K562 (cell line): ENCODE data around the gene ATF5. TPM values are rescaled to one million over a fixed set of nuclear protein-coding genes. Genes with fewer than 3 reads are reported as not detected.

Source experiments
- ATAC-seq: fragments of 200-7000 bp; cut with Tn5 transposase; 3 replicates; pipeline ENCODE4 v1.9.1; 2020; ENCODE audit warnings: moderate library complexity
- BruUV-seq: library from RNA; stranded (reverse); fragments of 400-500 nt; replicated peaks from 2 replicates; lab custom pipeline; 2021; lab: Mats Ljungman, UMichigan
- CTCF ChIA-PET: fragments of 300-600 bp; formaldehyde crosslinking; extraction: SDS; loops from one replicate; lab custom pipeline; 2021; ENCODE audit warnings: low intra/inter-chr PET ratio; lab: Yijun Ruan, JAX
- POLR2A ChIA-PET: fragments of 300-600, 350-650 bp; sonication (Branson Sonifier 250); formaldehyde crosslinking; extraction: SDS; loops from one replicate; lab custom pipeline; 2021; ENCODE audit warnings: antibody characterized with exemption, inconsistent platforms; lab: Yijun Ruan, JAX
- DNase-seq, 4 experiments: peaks; one replicate each; pipeline versions ENCODE4 v3.0.0 to v3.0.0-alpha.2; 2011 to 2018; ENCODE audit warnings: low spot score in 3 of 4, mixed read lengths in 3 of 4; ENCODE audit errors: extremely low read depth in 1 of 4
- FAIRE-seq: peaks from 2 replicates; lab custom pipeline; 2011; peaks lifted over from hg19 to GRCh38; lab: Jason Lieb, UNC
- H2AFZ ChIP-seq: 2 replicates; pipeline ENCODE4 v1.6.0; 2011; ENCODE audit warnings: low read depth, low read length, control low read depth, inconsistent platforms
- H3K27ac ChIP-seq: fragments of 200-600 bp; 3 replicates; pipeline ENCODE4 v1.8.0; 2011; ENCODE audit warnings: low read depth, mild to moderate bottlenecking, control low read depth, inconsistent platforms, low read length, moderate library complexity, mixed read lengths; ENCODE audit errors: extremely low read depth
- H3K27me3 ChIP-seq, 2 experiments: fragments of 300-600 bp in 1 of 2; 2 replicates in 1 of 2; 3 replicates in 1 of 2; pipeline versions ENCODE4 v1.6.0 to v1.8.0; 2011; ENCODE audit warnings: inconsistent platforms in 2 of 2, low read length in 2 of 2, mild to moderate bottlenecking in 1 of 2, mixed read lengths in 1 of 2, moderate library complexity in 1 of 2; ENCODE audit not compliant: control insufficient read depth in 2 of 2, insufficient read depth in 2 of 2
- H3K36me3 ChIP-seq: fragments of 300-600 bp; 3 replicates; pipeline ENCODE4 v1.8.0; 2011; ENCODE audit warnings: mild to moderate bottlenecking, low read length, inconsistent platforms; ENCODE audit not compliant: control insufficient read depth, insufficient read depth
- H3K4me1 ChIP-seq, 2 experiments: fragments of 200-600 bp in 1 of 2; replicated peaks in 1 of 2; 2 replicates in 1 of 2; 3 replicates in 1 of 2; pipeline versions ENCODE4 v1.5.1 to v1.8.0; 2011; ENCODE audit warnings: inconsistent platforms in 2 of 2, low read length in 2 of 2, mild to moderate bottlenecking in 1 of 2, mixed read lengths in 1 of 2, moderate library complexity in 1 of 2; ENCODE audit not compliant: control insufficient read depth in 2 of 2, insufficient read depth in 2 of 2
- H3K4me2 ChIP-seq: 2 replicates; pipeline ENCODE4 v1.6.1; 2011; ENCODE audit warnings: low read length, control low read depth, inconsistent platforms, mixed read lengths; ENCODE audit not compliant: insufficient read depth
- H3K4me3 ChIP-seq: fragments of 200-600 bp; sonication (generic), shearing (Covaris generic); 2 replicates; pipeline ENCODE4 v1.5.1; 2016; ENCODE audit warnings: control low read depth, inconsistent platforms
- H3K79me2 ChIP-seq: fragments of 200-600 bp; 3 replicates; pipeline ENCODE4 v1.8.0; 2011; ENCODE audit warnings: low read length, inconsistent platforms; ENCODE audit not compliant: control insufficient read depth, insufficient read depth
- H3K9ac ChIP-seq, 2 experiments: 2 replicates each; pipeline versions ENCODE4 v1.6.0 to v1.6.1; 2011; ENCODE audit warnings: low read depth in 2 of 2, low read length in 2 of 2, control low read depth in 1 of 2, inconsistent platforms in 1 of 2, mild to moderate bottlenecking in 1 of 2, mixed read lengths in 1 of 2; ENCODE audit not compliant: insufficient read depth in 1 of 2
- H3K9me1 ChIP-seq: one replicate; pipeline ENCODE4 v1.6.0; 2011; ENCODE audit warnings: inconsistent platforms, mild to moderate bottlenecking, low read length, moderate library complexity; ENCODE audit not compliant: control insufficient read depth, insufficient read depth
- H3K9me3 ChIP-seq: replicated peaks from 2 replicates; pipeline ENCODE4 v1.5.1; 2011; ENCODE audit warnings: low read depth, low read length, inconsistent platforms; ENCODE audit not compliant: control insufficient read depth, insufficient read depth
- H4K20me1 ChIP-seq: replicated peaks from 2 replicates; pipeline ENCODE4 v1.6.1; 2011; ENCODE audit warnings: low read length, inconsistent platforms, mixed read lengths; ENCODE audit not compliant: control insufficient read depth, insufficient read depth
- BHLHE40 ChIP-seq: IDR thresholded peaks from 2 replicates; pipeline ENCODE4 v1.6.1; 2011; ENCODE audit warnings: low read length, improper control_type of control experiment
- ESRRB ChIP-seq: fragments of 250-450 bp; sonication (Bioruptor Pico); IDR thresholded peaks from 2 replicates; pipeline ENCODE4 v1.5.0; 2020; ENCODE audit warnings: mild to moderate bottlenecking, moderate library complexity, borderline replicate concordance
- KLF16 ChIP-seq: IDR thresholded peaks from 2 replicates; pipeline ENCODE4 v1.6.1; 2016; ENCODE audit warnings: antibody characterized with exemption
- MTA1 ChIP-seq: fragments of 450-650 bp; IDR thresholded peaks from 2 replicates; pipeline ENCODE4 v1.6.1; 2017; ENCODE audit warnings: borderline replicate concordance
- NR2F6 ChIP-seq: fragments of 450-650 bp; formaldehyde crosslinking; IDR thresholded peaks from 2 replicates; pipeline ENCODE4 v1.4.0; 2020; ENCODE audit warnings: mild to moderate bottlenecking
- SMARCB1 ChIP-seq: IDR thresholded peaks from 2 replicates; pipeline ENCODE4 v1.6.1; 2011; ENCODE audit warnings: improper control_type of control experiment, low read depth; ENCODE audit not compliant: insufficient read length
- ZNF274 ChIP-seq: IDR thresholded peaks from 2 replicates; pipeline ENCODE4 v1.6.1; 2011; ENCODE audit warnings: low read depth, mild to moderate bottlenecking, low read length, moderate library complexity, borderline replicate concordance
- WGBS: fragments of 100-300 bp; shearing (Covaris generic); methylation state at CpG from one replicate; pipeline ENCODE4 v1.1.6; 2016; ENCODE audit warnings: low coverage, mixed read lengths; ENCODE audit not compliant: insufficient coverage; ENCODE audit errors: missing lambda C conversion rate; 5-methylcytosine and 5-hydroxymethylcytosine counted together
- in situ Hi-C: fragments of 300-500 bp; cut with MboI; formaldehyde crosslinking; loops from 4 replicates; pipeline ENCODE4 v1.15.0; 2018; ENCODE audit warnings: inconsistent platforms, mixed read lengths
- intact Hi-C: fragments of 100-400 bp; cut with micrococcal nuclease; formaldehyde crosslinking; loops from 2 replicates; pipeline ENCODE4 v1.14.2; 2022
- polyA plus RNA-seq, 8 experiments: library from polyadenylated mRNA; depleted of rRNA in 4 of 8; stranded (reverse) in 5 of 8; unstranded in 3 of 8; fragments of >200 nt; fragmentation: Nextera tagmentation in 2 of 8; fragmentation: Illumina TruSeq in 1 of 8; extraction: Ambion mirVana in 2 of 8; extraction: Trizol in 1 of 8; gene quantifications; 2 replicates each; pipeline versions ENCODE4 v1.2.1 to v1.2.3, GENCODE V29; 2011 to 2014; ENCODE audit warnings: inconsistent platforms in 1 of 8, missing spikeins in 1 of 8
- total RNA-seq, 7 experiments: library from RNA; depleted of rRNA in 6 of 7; stranded (reverse); fragments of >200 nt in 6 of 7; fragmentation: Illumina TruSeq in 2 of 7; extraction: Trizol in 2 of 7; gene quantifications; 2 replicates each; pipeline versions ENCODE4 v1.2.1 to v1.2.3, GENCODE V29; 2011 to 2021; ENCODE audit warnings: low replicate concordance in 1 of 7
- TF ChIP-seq, protein P1 (sequence below): fragments of 250-450 bp; sonication (Bioruptor Pico); IDR thresholded peaks from 2 replicates; pipeline ENCODE4 v1.5.0; 2020; ENCODE audit warnings: mild to moderate bottlenecking
- TF ChIP-seq, protein P2 (sequence below): sonication (generic); formaldehyde crosslinking; IDR thresholded peaks from 2 replicates; pipeline ENCODE4 v1.9.0; 2022; ENCODE audit warnings: mild to moderate bottlenecking, missing genetic modification reagents
- TF ChIP-seq, protein P3 (sequence below), 2 experiments: fragments of 450-650 bp; formaldehyde crosslinking in 1 of 2; IDR thresholded peaks; 2 replicates each; pipeline versions ENCODE4 v1.4.0 to v1.6.1; 2014 to 2020; ENCODE audit warnings: mild to moderate bottlenecking in 2 of 2, borderline replicate concordance in 1 of 2, low read depth in 1 of 2

Gene ATF5
- total and polyA plus RNA-seq, 9 of the 15 experiments (the other 6 are each of a cell fraction or from before 2014, with no cell fraction given) = 3.0 to 57.6 (median 11.1) TPM

DNA sequence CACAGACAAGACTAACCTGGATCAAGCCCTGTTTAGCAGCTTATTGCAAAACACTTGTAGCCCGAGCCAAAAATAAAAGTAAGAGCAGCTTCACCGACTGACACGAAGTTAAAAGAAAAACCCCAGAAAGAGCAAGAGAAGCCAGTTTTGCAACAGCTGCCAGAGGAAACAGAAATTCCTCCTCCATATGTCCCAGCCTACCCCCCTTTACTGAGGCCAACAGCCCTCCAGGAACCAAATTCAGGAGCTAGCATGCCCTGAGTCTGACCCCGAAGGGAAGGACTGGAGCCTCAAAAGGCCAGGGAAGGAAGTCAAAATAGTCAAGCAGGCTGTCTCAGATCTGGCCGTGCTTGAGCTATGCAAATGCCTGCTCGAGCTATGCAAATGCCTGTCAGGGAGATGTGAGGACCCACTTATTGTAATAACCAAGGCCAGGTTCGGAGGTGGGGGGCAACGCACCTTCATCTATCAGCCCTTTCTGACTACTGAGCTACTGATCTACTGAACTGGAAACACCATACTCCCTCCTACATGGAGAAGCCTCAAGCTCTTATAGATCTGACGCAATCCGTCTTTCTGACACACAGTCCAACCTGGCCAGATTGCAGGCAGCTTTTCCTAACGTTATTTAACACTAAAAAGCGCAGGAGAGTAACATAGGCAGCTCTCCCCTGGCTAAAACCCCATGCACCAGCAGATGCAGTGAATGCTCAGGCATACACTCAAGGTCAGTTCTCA lies 25.3 kb downstream of the ATF5 start:
- WGBS = 30% methylated on average over 12 of the region's 12 CpGs
- Histone ChIP-seq H3K4me2 (peak overlapping the region; percentile 58), H3K9ac (peak overlapping the region; percentile 4 to 72; a peak in 1 of 4 replicates), H3K27me3 (no peaks in the 10 kb centered on the region; a peak in 1 of 5 replicates), H2AFZ (peak overlapping the region; percentile 76), H3K36me3 (no peaks in the 10 kb centered on the region), H4K20me1 (no peaks in the 10 kb centered on the region), H3K79me2 (no peaks in the 10 kb centered on the region), H3K27ac (no peak overlapping the region; the same call in 2 of the 3 replicates), H3K4me3 (no peak overlapping the region), H3K4me1 (peaks cover 18 to 29% of the 10 kb centered on the region in 2 experiments; a peak in 4 of 5 replicates), H3K9me3 (no peaks in the 10 kb centered on the region), H3K9me1 (no peaks in the 10 kb centered on the region)
- DNase-seq (peak in 1 of 4 experiments; percentile 20), ATAC-seq (peak; percentile 57), FAIRE-seq (no peak)
- ChIA-PET POLR2A (interaction anchor here (0.6 to 1.8 kb wide), 9 partner anchors 9 to 81 kb away, joined by 3 to 6 read pairs (median 3); partner anchors contain the start of gene NUP62), CTCF (no interaction called here)
- no TSS peak for BruUV-seq
- in situ Hi-C loops (no loop called here), intact Hi-C loops (no loop called here)
- TF ChIP-seq SMARCB1 = no peak
- TF ChIP-seq BHLHE40 = no peak
- TF ChIP-seq NR2F6 (CRISPR knock-in tag) = no peak
- TF ChIP-seq MTA1 = no peak
- no peak for TF ChIP-seq KLF16
- TF ChIP-seq, protein P1, sequence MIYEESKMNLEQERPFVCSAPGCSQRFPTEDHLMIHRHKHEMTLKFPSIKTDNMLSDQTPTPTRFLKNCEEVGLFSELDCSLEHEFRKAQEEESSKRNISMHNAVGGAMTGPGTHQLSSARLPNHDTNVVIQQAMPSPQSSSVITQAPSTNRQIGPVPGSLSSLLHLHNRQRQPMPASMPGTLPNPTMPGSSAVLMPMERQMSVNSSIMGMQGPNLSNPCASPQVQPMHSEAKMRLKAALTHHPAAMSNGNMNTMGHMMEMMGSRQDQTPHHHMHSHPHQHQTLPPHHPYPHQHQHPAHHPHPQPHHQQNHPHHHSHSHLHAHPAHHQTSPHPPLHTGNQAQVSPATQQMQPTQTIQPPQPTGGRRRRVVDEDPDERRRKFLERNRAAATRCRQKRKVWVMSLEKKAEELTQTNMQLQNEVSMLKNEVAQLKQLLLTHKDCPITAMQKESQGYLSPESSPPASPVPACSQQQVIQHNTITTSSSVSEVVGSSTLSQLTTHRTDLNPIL (CRISPR knock-in tag) = no peak
- TF ChIP-seq ESRRB (CRISPR knock-in tag) = no peak
- no peak for TF ChIP-seq ZNF274
- TF ChIP-seq, protein P2, sequence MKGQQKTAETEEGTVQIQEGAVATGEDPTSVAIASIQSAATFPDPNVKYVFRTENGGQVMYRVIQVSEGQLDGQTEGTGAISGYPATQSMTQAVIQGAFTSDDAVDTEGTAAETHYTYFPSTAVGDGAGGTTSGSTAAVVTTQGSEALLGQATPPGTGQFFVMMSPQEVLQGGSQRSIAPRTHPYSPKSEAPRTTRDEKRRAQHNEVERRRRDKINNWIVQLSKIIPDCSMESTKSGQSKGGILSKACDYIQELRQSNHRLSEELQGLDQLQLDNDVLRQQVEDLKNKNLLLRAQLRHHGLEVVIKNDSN (CRISPR knock-in tag) = no peak
- TF ChIP-seq, protein P3, sequence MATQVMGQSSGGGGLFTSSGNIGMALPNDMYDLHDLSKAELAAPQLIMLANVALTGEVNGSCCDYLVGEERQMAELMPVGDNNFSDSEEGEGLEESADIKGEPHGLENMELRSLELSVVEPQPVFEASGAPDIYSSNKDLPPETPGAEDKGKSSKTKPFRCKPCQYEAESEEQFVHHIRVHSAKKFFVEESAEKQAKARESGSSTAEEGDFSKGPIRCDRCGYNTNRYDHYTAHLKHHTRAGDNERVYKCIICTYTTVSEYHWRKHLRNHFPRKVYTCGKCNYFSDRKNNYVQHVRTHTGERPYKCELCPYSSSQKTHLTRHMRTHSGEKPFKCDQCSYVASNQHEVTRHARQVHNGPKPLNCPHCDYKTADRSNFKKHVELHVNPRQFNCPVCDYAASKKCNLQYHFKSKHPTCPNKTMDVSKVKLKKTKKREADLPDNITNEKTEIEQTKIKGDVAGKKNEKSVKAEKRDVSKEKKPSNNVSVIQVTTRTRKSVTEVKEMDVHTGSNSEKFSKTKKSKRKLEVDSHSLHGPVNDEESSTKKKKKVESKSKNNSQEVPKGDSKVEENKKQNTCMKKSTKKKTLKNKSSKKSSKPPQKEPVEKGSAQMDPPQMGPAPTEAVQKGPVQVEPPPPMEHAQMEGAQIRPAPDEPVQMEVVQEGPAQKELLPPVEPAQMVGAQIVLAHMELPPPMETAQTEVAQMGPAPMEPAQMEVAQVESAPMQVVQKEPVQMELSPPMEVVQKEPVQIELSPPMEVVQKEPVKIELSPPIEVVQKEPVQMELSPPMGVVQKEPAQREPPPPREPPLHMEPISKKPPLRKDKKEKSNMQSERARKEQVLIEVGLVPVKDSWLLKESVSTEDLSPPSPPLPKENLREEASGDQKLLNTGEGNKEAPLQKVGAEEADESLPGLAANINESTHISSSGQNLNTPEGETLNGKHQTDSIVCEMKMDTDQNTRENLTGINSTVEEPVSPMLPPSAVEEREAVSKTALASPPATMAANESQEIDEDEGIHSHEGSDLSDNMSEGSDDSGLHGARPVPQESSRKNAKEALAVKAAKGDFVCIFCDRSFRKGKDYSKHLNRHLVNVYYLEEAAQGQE (IDR thresholded peaks at IDR 0.05; ENCODE audit: borderline replicate concordance) = no peak
- TF ChIP-seq, protein P3 (CRISPR knock-in tag; IDR thresholded peaks at IDR 0.05; ENCODE audit: low read depth) = no peak
